ENCODE data around the gene SLC41A3. TPM values are rescaled to one million over a fixed set of nuclear protein-coding genes. Genes with fewer than 3 reads are reported as not detected.

The SLC41A3 gene
- polyA plus RNA-seq, 3 donors, result 2.8 to 18.2 (median 13.6) TPM

GRCh38 chr3:126053513-126053912 lies 30.4 kb downstream of the SLC41A3 start:
- Mint-ChIP-seq H3K4me1 (peaks cover 20% of the 10 kb centered on the region), H3K4me3 (no peak overlapping the region), H3K36me3 (peaks cover 8 to 9% of the 10 kb centered on the region in 2 donors), H3K27ac (no peak overlapping the region), H3K9me3 (peaks cover 0 to 2% (median 0%) of the 10 kb centered on the region in 7 donors), H3K27me3 (ENCODE audit: low read depth in 3 of 3) (no peaks in the 10 kb centered on the region)
- Histone ChIP-seq H3K27me3 (ENCODE audit: control insufficient read depth in 2 of 2, insufficient read depth in 2 of 2, low read length in 2 of 2) (no peaks in the 10 kb centered on the region), H3K4me2 (replicated peaks; ENCODE audit: extremely low read depth, low read length, poor library complexity, severe bottlenecking) (no peak overlapping the region), H3K9me3 (replicated peaks in 1 of 2; ENCODE audit: control insufficient read depth in 1 of 2, insufficient read depth in 1 of 2, low read length in 2 of 2) (no peaks in the 10 kb centered on the region), H2AFZ (ENCODE audit: insufficient read depth, low read depth, low read length, poor library complexity, severe bottlenecking) (no peak overlapping the region), H3K36me3 (replicated peaks in 1 of 2; ENCODE audit: control insufficient read depth in 1 of 2, insufficient read depth in 2 of 2, low read length in 2 of 2) (no peaks in the 10 kb centered on the region), H4K20me1 (ENCODE audit: insufficient read depth, low read length) (no peaks in the 10 kb centered on the region), H3K9ac (ENCODE audit: insufficient read depth, low read length, poor library complexity, severe bottlenecking) (no peak overlapping the region), H3K79me2 (ENCODE audit: insufficient read depth, low read length) (no peaks in the 10 kb centered on the region), H3K27ac (ENCODE audit: low read depth in 1 of 2, low read length in 2 of 2) (no peak overlapping the region), H3K4me3 (replicated peaks in 1 of 3; ENCODE audit: low read depth in 2 of 3, low read length in 3 of 3) (no peak overlapping the region), H3K4me1 (ENCODE audit: control insufficient read depth in 1 of 2, insufficient read depth in 2 of 2, low read length in 2 of 2) (peaks cover 9 to 12% of the 10 kb centered on the region in 2 donors)
- no peak for TF ChIP-seq CTCF (IDR thresholded peaks at IDR 0.05)
- DNase-seq, result no peak
- intact Hi-C loops (cut with micrococcal nuclease), result no loop called here
- WGBS (ENCODE audit: insufficient coverage), result no CpG with 5 or more reads among the region's 1 CpG

- Histone ChIP-seq H3K4me1 (ENCODE audit: control insufficient read depth in 1 of 2, insufficient read depth in 2 of 2, low read length in 2 of 2) (peaks cover 9 to 12% of the 10 kb centered on the region in 2 donors), H3K4me2 (replicated peaks; ENCODE audit: extremely low read depth, low read length, poor library complexity, severe bottlenecking) (peak overlapping the region; percentile 43), H2AFZ (ENCODE audit: insufficient read depth, low read depth, low read length, poor library complexity, severe bottlenecking) (no peak overlapping the region), H3K36me3 (replicated peaks in 1 of 2; ENCODE audit: control insufficient read depth in 1 of 2, insufficient read depth in 2 of 2, low read length in 2 of 2) (no peaks in the 10 kb centered on the region), H3K27ac (ENCODE audit: low read depth in 1 of 2, low read length in 2 of 2) (no peak overlapping the region), H3K9me3 (replicated peaks in 1 of 2; ENCODE audit: control insufficient read depth in 1 of 2, insufficient read depth in 1 of 2, low read length in 2 of 2) (no peaks in the 10 kb centered on the region), H3K9ac (ENCODE audit: insufficient read depth, low read length, poor library complexity, severe bottlenecking) (no peak overlapping the region), H4K20me1 (ENCODE audit: insufficient read depth, low read length) (no peaks in the 10 kb centered on the region), H3K27me3 (ENCODE audit: control insufficient read depth in 2 of 2, insufficient read depth in 2 of 2, low read length in 2 of 2) (no peaks in the 10 kb centered on the region), H3K4me3 (replicated peaks in 1 of 3; ENCODE audit: low read depth in 2 of 3, low read length in 3 of 3) (peak overlapping the region in 1 of 3 experiments; percentile 35), H3K79me2 (ENCODE audit: insufficient read depth, low read length) (no peaks in the 10 kb centered on the region)
- peaks cover 6 to 9% of the 10 kb centered on the region in 2 donors for H3K36me3 Mint-ChIP-seq
- H3K27me3 Mint-ChIP-seq (ENCODE audit: low read depth in 3 of 3), result no peaks in the 10 kb centered on the region
- peak overlapping the region in 5 of 7 donors; percentile 0 to 68 (median 48) for H3K27ac Mint-ChIP-seq
- H3K4me1 Mint-ChIP-seq, result peaks cover 20% of the 10 kb centered on the region
- intact Hi-C loops (cut with micrococcal nuclease), result no loop called here
- DNase-seq, result no peak
- H3K9me3 Mint-ChIP-seq, result peaks cover 0 to 2% (median 0%) of the 10 kb centered on the region in 7 donors
- TF ChIP-seq CTCF (IDR thresholded peaks at IDR 0.05), result no peak
- 38% methylated on average over 16 of the region's 16 CpGs for WGBS (ENCODE audit: insufficient coverage)
- H3K4me3 Mint-ChIP-seq, result peak overlapping the region in 1 of 2 donors; percentile 89
These were observed 31.5 kb downstream of the SLC41A3 start for GRCh38 chr3:126052196-126053058.
